Measurements from ENCODE around the gene VAV1. TPM values are rescaled to one million over a fixed set of nuclear protein-coding genes. Genes with fewer than 3 reads are reported as not detected.
A peak's percentile ranks its signal among the peaks of the same experiment; 100 is the strongest.

The VAV1 gene
- total RNA-seq, 1 donor: 0.36 TPM

DNA sequence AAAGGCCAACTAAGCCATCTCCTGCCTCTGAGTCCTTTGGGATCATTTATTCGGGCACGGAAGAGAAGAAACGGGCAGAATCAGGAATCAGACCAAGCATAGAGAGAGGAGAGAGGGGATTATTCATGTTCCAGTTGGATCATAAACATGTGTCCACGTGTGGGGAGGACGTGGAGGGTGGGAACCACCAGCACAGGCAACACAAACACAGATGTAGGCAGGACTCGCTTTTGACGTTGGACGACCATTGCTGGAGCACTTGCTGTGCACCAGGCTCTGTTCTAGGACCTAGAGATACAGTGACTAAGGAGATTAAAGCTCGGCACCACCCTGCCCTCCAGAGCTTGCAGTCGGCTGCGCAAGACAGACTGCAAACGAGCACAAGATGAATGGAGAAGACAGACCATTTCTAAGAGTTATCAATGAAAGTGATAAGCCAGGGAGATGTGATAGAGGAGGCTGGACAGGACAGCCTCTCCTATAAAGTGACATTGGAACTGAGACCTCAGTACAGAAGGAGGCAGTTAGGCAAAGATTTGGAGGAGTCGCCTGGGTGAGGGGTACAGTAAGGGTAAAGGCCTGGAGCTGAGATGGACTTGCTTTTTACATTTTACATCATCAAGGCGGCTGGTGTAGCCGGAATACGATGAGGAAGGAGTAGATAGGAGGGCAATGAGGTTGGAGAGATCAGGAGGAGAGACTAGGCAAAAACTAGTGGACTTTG, 6.0 kb upstream of the VAV1 start:
- H3K36me3 ChIP-seq (ENCODE audit: insufficient read depth, low read length): no peaks in the 10 kb centered on the region
- no peaks in the 10 kb centered on the region for H4K20me1 ChIP-seq (ENCODE audit: insufficient read depth, low read length)
- H3K4me3 ChIP-seq (ENCODE audit: insufficient read depth, low read length): no peak overlapping the region
- TF ChIP-seq, protein P1, sequence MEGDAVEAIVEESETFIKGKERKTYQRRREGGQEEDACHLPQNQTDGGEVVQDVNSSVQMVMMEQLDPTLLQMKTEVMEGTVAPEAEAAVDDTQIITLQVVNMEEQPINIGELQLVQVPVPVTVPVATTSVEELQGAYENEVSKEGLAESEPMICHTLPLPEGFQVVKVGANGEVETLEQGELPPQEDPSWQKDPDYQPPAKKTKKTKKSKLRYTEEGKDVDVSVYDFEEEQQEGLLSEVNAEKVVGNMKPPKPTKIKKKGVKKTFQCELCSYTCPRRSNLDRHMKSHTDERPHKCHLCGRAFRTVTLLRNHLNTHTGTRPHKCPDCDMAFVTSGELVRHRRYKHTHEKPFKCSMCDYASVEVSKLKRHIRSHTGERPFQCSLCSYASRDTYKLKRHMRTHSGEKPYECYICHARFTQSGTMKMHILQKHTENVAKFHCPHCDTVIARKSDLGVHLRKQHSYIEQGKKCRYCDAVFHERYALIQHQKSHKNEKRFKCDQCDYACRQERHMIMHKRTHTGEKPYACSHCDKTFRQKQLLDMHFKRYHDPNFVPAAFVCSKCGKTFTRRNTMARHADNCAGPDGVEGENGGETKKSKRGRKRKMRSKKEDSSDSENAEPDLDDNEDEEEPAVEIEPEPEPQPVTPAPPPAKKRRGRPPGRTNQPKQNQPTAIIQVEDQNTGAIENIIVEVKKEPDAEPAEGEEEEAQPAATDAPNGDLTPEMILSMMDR (IDR thresholded peaks at IDR 0.05; ENCODE audit: extremely low read depth, low read depth, low read length): no peak
- no peak overlapping the region for H2AFZ ChIP-seq (ENCODE audit: low read length)
- H3K79me2 ChIP-seq (ENCODE audit: insufficient read depth, low read length): no peaks in the 10 kb centered on the region
- peak; percentile 79 for DNase-seq (ENCODE audit: insufficient read length, low spot score, missing footprints)
- H3K27me3 ChIP-seq (ENCODE audit: insufficient read depth, low read length): peaks cover 22% of the 10 kb centered on the region
- H3K4me2 ChIP-seq (ENCODE audit: insufficient read depth, low read length): no peak overlapping the region
- no peak overlapping the region for H3K27ac ChIP-seq (ENCODE audit: low read depth, low read length)
- no peaks in the 10 kb centered on the region for H3K4me1 ChIP-seq (ENCODE audit: insufficient read depth, low read length)
- H3K9me3 ChIP-seq (ENCODE audit: low read depth, low read length): no peaks in the 10 kb centered on the region

DNA sequence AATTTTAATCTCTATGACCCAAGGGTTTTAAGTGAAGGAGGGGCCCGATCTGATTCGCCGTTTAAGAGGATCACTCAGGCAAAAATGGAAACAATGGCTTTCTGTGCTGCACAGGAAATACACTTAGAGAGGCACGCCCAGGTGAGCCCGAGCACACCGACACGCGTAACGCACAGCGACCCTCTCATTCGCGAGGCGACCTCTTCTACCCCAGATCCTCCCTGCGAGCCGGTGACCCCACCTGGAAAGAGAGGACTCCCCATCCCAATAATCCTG, 5.5 kb upstream of the VAV1 start:
- DNase-seq (ENCODE audit: insufficient read length, low spot score, missing footprints): peak; percentile 29
- Histone ChIP-seq H3K4me1 (ENCODE audit: insufficient read depth, low read length) (no peaks in the 10 kb centered on the region), H3K27ac (ENCODE audit: low read depth, low read length) (no peak overlapping the region), H4K20me1 (ENCODE audit: insufficient read depth, low read length) (no peaks in the 10 kb centered on the region), H2AFZ (ENCODE audit: low read length) (no peak overlapping the region), H3K79me2 (ENCODE audit: insufficient read depth, low read length) (no peaks in the 10 kb centered on the region), H3K27me3 (ENCODE audit: insufficient read depth, low read length) (peaks cover 22% of the 10 kb centered on the region), H3K36me3 (ENCODE audit: insufficient read depth, low read length) (no peaks in the 10 kb centered on the region), H3K9me3 (ENCODE audit: low read depth, low read length) (no peaks in the 10 kb centered on the region), H3K4me2 (ENCODE audit: insufficient read depth, low read length) (no peak overlapping the region), H3K4me3 (ENCODE audit: insufficient read depth, low read length) (no peak overlapping the region)
- TF ChIP-seq, protein P1 (IDR thresholded peaks at IDR 0.05; ENCODE audit: extremely low read depth, low read depth, low read length): no peak

DNA sequence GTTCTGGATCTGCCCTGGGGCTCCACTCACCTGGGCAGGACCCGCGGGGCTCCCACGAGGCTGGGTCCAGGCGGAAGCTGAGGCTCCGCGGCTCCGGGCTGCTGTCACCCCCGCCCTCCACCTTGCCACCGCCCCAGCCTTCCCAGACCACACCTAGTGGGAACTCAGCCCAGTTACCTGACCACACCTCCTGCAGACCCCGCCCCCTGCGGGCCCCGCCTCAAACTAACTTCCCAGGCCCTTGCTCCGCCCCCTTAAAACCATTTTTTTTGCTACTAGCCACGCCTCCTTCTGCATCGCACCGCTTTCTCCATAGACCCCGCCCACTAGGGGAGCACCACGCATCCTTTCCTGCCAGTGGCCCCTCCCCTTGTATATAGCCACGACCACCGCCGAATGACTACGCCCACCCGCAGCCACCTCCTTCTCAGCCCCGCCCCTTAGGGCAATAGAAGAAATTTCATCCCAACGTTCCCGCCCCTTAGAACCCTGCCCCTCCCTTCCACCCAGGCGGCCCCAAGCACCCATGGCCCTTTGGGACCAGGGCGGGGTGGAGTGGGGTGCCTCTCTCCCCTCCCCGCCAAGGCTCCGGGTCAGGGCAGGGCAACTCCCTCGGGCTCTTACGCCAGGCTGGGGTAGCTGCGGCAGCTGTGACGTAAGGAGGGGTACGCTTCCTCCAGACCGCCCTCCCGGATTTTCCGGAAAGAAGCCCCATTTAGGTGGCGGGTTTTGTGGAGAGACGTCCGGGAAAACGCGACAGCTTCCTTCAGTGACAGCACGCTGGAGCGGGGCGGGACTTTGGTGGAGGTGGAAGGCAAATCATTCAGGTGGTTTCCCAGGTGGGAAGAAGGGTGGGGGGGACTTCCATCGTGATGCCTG, 4.9 kb upstream of the VAV1 start, which contains the start of gene SH2D3A:
TSS of gene SH2D3A (minus strand) at position 79 of the 879 bp plus-strand sequence. CDS start 3,687 bp downstream, outside the sequence.
- Histone ChIP-seq H2AFZ (ENCODE audit: low read length) (no peak within 1 kb of the TSS), H3K4me3 (ENCODE audit: insufficient read depth, low read length) (no peak within 1 kb of the TSS), H3K79me2 (ENCODE audit: insufficient read depth, low read length) (no peaks in the 10 kb centered on the region), H3K27me3 (ENCODE audit: insufficient read depth, low read length) (peaks cover 22% of the 10 kb centered on the region), H3K9me3 (ENCODE audit: low read depth, low read length) (no peaks in the 10 kb centered on the region), H3K36me3 (ENCODE audit: insufficient read depth, low read length) (no peaks in the 10 kb centered on the region), H3K4me2 (ENCODE audit: insufficient read depth, low read length) (no peak within 1 kb of the TSS), H3K4me1 (ENCODE audit: insufficient read depth, low read length) (no peaks in the 10 kb centered on the region), H4K20me1 (ENCODE audit: insufficient read depth, low read length) (no peaks in the 10 kb centered on the region), H3K27ac (ENCODE audit: low read depth, low read length) (no peak within 1 kb of the TSS)
- TF ChIP-seq, protein P1 (IDR thresholded peaks at IDR 0.05; ENCODE audit: extremely low read depth, low read depth, low read length): no peak
- peak; percentile 57 for DNase-seq (ENCODE audit: insufficient read length, low spot score, missing footprints)

DNA sequence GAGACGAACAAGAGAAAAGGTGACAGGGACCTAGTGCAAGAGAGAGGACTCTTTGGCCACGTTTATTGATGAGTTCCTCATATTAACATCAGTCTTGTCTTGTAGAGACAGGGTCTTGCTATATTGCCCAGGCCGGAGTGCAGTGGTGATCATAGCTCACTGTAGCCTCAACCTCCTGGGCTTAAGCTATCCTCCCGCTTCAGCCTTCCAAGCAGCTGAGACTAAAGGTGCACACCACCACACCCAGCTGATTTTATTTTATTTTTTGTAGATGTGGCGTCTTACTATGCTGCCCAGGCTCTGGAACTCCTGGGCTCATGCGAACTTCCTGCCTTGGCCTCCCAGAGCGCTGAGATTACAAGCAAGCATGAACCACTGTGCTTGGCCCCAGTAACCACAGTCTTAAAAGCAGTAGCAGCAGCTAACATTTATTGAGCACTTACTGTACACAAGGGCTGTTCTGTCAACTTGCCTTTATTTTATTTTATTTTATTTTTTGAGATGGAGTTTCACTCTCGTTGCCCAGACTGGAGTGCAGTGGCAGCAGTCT, 4.2 kb upstream of the VAV1 start:
- no peak overlapping the region for H2AFZ ChIP-seq (ENCODE audit: low read length)
- TF ChIP-seq, protein P1 (IDR thresholded peaks at IDR 0.05; ENCODE audit: extremely low read depth, low read depth, low read length): no peak
- H3K4me3 ChIP-seq (ENCODE audit: insufficient read depth, low read length): no peak overlapping the region
- no peaks in the 10 kb centered on the region for H4K20me1 ChIP-seq (ENCODE audit: insufficient read depth, low read length)
- no peaks in the 10 kb centered on the region for H3K4me1 ChIP-seq (ENCODE audit: insufficient read depth, low read length)
- H3K27ac ChIP-seq (ENCODE audit: low read depth, low read length): no peak overlapping the region
- H3K79me2 ChIP-seq (ENCODE audit: insufficient read depth, low read length): no peaks in the 10 kb centered on the region
- H3K9me3 ChIP-seq (ENCODE audit: low read depth, low read length): no peaks in the 10 kb centered on the region
- no peaks in the 10 kb centered on the region for H3K36me3 ChIP-seq (ENCODE audit: insufficient read depth, low read length)
- peaks cover 22% of the 10 kb centered on the region for H3K27me3 ChIP-seq (ENCODE audit: insufficient read depth, low read length)
- H3K4me2 ChIP-seq (ENCODE audit: insufficient read depth, low read length): no peak overlapping the region
- no peak for DNase-seq (ENCODE audit: insufficient read length, low spot score, missing footprints)
